MM.1S (cell line): ENCODE data around the gene SLC38A10.

Source experiments
- DNase-seq: peaks from one replicate; pipeline ENCODE4 v3.0.0-alpha.2; 2015
- H2AFZ ChIP-seq: fragments of 300-600 bp; sonication (generic); 2 replicates; pipeline ENCODE4 v1.6.0; 2016; ENCODE audit warnings: antibody characterized with exemption, low read length
- H3F3A ChIP-seq: fragments of 300-600 bp; sonication (generic); 2 replicates; pipeline ENCODE4 v1.6.1; 2016; ENCODE audit warnings: mild to moderate bottlenecking, antibody characterized with exemption, low read length, moderate library complexity, mixed read lengths; ENCODE audit not compliant: insufficient read depth
- H3K27ac ChIP-seq: fragments of 300-600 bp; sonication (generic); 2 replicates; pipeline ENCODE4 v1.5.1; 2016; ENCODE audit warnings: mild to moderate bottlenecking, low read length
- H3K27me3 ChIP-seq: fragments of 300-600 bp; sonication (generic); replicated peaks from 2 replicates; pipeline ENCODE4 v1.6.0; 2016; ENCODE audit warnings: low read length; ENCODE audit not compliant: insufficient read depth
- H3K36me3 ChIP-seq: fragments of 300-600 bp; sonication (generic); replicated peaks from 2 replicates; pipeline ENCODE4 v1.6.1; 2016; ENCODE audit warnings: mild to moderate bottlenecking, low read length, mixed read lengths; ENCODE audit not compliant: insufficient read depth
- H3K4me1 ChIP-seq: fragments of 300-600 bp; sonication (generic); 2 replicates; pipeline ENCODE4 v1.6.1; 2016; ENCODE audit warnings: low read length, mixed read lengths
- H3K4me2 ChIP-seq: fragments of 300-600 bp; sonication (generic); 2 replicates; pipeline ENCODE4 v1.6.0; 2016; ENCODE audit warnings: low read depth, low read length
- H3K4me3 ChIP-seq: fragments of 300-600 bp; sonication (generic); 2 replicates; pipeline ENCODE4 v1.5.1; 2016; ENCODE audit warnings: low read length, mixed read lengths
- H3K79me2 ChIP-seq: fragments of 300-600 bp; sonication (generic); 2 replicates; pipeline ENCODE4 v1.6.1; 2016; ENCODE audit warnings: mixed run types, low read length, mixed read lengths
- H3K9ac ChIP-seq: fragments of 300-600 bp; sonication (generic); 2 replicates; pipeline ENCODE4 v1.6.1; 2016; ENCODE audit warnings: low read length, mixed read lengths
- H3K9me2 ChIP-seq: fragments of 300-600 bp; sonication (generic); replicated peaks from 2 replicates; pipeline ENCODE4 v1.6.1; 2016; ENCODE audit warnings: mild to moderate bottlenecking, low read length, mixed read lengths; ENCODE audit not compliant: insufficient read depth
- H3K9me3 ChIP-seq: fragments of 300-600 bp; sonication (generic); replicated peaks from 2 replicates; pipeline ENCODE4 v1.6.1; 2016; ENCODE audit warnings: mild to moderate bottlenecking, low read length, mixed read lengths; ENCODE audit not compliant: insufficient read depth
- H4K20me1 ChIP-seq: fragments of 300-600 bp; sonication (generic); 2 replicates; pipeline ENCODE4 v1.6.1; 2016; ENCODE audit warnings: mild to moderate bottlenecking, low read length, moderate library complexity, mixed read lengths; ENCODE audit not compliant: insufficient read depth
- EZH2 ChIP-seq: fragments of 300-600 bp; sonication (generic); optimal IDR thresholded peaks from 2 replicates; pipeline ENCODE3; 2017; ENCODE audit warnings: low read depth, mild to moderate bottlenecking, antibody characterized with exemption, low read length, mixed read lengths
- EZH2phosphoT487 ChIP-seq: fragments of 300-600 bp; sonication (generic); IDR thresholded peaks from 2 replicates; pipeline ENCODE4 v1.6.1; 2018; ENCODE audit warnings: antibody characterized with exemption, low read length
- TF ChIP-seq, protein P1 (sequence below): fragments of 300-600 bp; sonication (generic); IDR thresholded peaks from 2 replicates; pipeline ENCODE4 v1.5.1; 2016; ENCODE audit warnings: antibody characterized with exemption, low read length, mixed read lengths

SLC38A10 gene

DNA sequence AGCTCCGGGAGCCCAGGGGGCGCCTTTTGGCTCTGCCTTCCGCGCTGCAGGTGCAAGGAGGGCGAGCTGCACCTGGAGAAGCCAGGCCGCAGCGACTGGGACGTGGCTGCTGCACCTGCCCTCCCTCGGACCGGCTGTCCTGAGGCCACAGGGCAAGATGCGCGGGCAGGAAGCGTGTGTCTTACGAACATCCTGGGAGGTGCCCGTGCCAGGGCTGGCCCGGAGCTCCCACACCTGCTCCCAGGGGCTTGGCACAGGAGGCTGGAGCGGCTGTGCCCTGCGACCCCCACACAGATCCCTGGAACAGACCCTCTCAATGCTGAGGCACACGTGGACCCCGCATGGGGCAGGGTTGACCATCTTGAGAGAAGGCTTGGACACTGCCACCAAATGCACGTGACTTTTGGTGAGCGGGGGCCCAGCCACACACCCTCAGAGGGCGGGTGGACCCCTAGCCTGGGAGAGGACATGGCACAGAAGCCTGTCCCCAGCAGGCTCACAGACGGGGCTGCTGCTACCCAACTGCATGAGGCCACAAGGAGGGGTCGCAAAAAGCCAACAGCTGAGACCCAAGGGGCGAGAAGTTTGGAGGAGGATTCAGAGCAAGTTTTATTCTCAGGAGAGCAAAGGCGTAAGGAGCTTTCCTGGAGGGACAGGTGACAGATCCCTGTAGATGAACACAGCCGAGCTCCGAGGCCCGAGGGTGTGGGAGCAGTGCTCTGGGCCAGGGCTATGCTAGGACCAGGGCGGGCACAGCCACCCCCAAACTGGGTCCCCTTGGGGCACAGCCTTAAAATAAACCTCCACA lies 44.6 kb downstream of the SLC38A10 start:
- Histone ChIP-seq H3K36me3 (no peaks in the 10 kb centered on the region; the same call in 1 of the 2 replicates), H3K9ac (no peak overlapping the region), H3K9me2 (no peaks in the 10 kb centered on the region), H3K4me2 (no peak overlapping the region), H4K20me1 (no peaks in the 10 kb centered on the region), H3K4me3 (no peak overlapping the region), H3K4me1 (no peaks in the 10 kb centered on the region), H3K27me3 (no peaks in the 10 kb centered on the region), H3K79me2 (no peaks in the 10 kb centered on the region), H3F3A (no peaks in the 10 kb centered on the region), H3K27ac (no peak overlapping the region), H2AFZ (no peak overlapping the region), H3K9me3 (no peaks in the 10 kb centered on the region)
- TF ChIP-seq EZH2 (no peak), EZH2phosphoT487 (no peak)
- TF ChIP-seq, protein P1, sequence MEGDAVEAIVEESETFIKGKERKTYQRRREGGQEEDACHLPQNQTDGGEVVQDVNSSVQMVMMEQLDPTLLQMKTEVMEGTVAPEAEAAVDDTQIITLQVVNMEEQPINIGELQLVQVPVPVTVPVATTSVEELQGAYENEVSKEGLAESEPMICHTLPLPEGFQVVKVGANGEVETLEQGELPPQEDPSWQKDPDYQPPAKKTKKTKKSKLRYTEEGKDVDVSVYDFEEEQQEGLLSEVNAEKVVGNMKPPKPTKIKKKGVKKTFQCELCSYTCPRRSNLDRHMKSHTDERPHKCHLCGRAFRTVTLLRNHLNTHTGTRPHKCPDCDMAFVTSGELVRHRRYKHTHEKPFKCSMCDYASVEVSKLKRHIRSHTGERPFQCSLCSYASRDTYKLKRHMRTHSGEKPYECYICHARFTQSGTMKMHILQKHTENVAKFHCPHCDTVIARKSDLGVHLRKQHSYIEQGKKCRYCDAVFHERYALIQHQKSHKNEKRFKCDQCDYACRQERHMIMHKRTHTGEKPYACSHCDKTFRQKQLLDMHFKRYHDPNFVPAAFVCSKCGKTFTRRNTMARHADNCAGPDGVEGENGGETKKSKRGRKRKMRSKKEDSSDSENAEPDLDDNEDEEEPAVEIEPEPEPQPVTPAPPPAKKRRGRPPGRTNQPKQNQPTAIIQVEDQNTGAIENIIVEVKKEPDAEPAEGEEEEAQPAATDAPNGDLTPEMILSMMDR, result no peak
- DNase-seq, result no peak

DNA sequence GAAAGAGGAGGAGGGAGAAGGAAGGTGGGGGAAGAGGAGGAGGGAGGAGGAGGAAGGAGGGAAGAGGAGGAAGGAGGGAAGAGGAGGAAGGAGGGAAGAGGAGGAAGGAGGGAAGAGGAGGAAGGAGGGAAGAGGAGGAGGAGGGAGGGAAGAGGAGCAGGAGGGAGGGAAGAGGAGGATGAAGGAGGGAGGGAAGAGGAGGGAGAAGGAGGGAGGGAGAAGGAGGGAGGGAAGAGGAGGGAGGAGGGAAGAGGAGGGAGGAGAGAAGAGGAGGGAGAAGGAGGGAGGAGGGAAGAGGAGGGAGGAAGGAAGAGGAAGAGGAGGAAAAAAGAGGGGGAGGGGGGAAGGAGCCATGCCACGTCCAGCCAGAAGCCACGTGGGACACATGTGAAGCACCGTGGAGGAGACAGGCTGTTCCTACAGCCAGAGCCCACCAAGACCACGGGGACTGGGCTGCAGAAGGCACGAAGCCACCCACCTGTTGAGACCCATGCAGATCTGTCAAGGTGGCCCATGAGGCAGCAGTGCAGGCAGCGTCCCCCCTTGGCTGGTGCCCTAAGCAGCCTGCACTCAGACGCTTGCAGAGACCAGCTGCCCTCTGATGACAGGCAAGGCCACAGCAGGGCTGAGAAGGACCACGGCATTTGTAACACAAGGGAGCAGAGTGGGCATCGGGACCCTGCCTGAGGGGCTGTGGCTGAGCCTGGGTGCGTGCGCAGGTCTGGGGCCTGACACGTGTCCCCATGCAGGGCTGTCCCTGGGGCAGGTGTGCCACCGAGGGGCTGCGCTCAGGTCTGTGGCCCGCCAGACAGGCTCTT lies 45.7 kb downstream of the SLC38A10 start:
- Histone ChIP-seq H3K36me3 (no peaks in the 10 kb centered on the region; the same call in 1 of the 2 replicates), H3K79me2 (no peaks in the 10 kb centered on the region), H3K4me1 (no peaks in the 10 kb centered on the region), H3K9me2 (no peaks in the 10 kb centered on the region), H3K27me3 (no peaks in the 10 kb centered on the region), H2AFZ (no peak overlapping the region), H4K20me1 (no peaks in the 10 kb centered on the region), H3F3A (peaks cover 4% of the 10 kb centered on the region; the same call in 1 of the 2 replicates), H3K9me3 (no peaks in the 10 kb centered on the region), H3K4me3 (no peak overlapping the region), H3K9ac (no peak overlapping the region), H3K4me2 (no peak overlapping the region), H3K27ac (no peak overlapping the region)
- TF ChIP-seq EZH2 (no peak), EZH2phosphoT487 (no peak)
- TF ChIP-seq, protein P1, result no peak
- no peak for DNase-seq

DNA sequence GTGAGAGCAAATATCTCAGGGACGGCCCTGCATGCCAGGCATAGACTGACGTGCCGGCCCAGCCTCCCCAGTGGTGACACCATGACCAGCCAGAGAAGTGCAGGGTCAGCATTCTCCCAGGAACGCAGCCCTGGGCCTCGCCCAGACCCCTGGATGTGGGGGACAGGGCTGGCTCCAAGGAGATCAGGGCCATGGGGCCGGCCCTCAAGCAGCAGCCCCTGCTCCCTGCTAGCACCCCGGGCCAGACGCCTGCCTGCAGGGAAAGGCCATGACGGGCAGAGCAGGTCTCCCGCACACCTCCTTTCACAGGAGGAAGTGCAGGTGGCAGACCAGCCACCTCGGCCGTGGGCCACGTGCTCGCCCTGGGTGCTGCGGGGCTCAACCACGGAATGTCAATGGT lies 46.5 kb downstream of the SLC38A10 start:
- H3K9ac ChIP-seq, result no peak overlapping the region
- no peak overlapping the region for H3K27ac ChIP-seq
- no peaks in the 10 kb centered on the region for H3K9me3 ChIP-seq
- H3K36me3 ChIP-seq, result no peaks in the 10 kb centered on the region; the same call in 1 of the 2 replicates
- DNase-seq, result no peak
- H3F3A ChIP-seq, result peaks cover 4% of the 10 kb centered on the region; the same call in 1 of the 2 replicates
- no peak overlapping the region for H2AFZ ChIP-seq
- no peaks in the 10 kb centered on the region for H4K20me1 ChIP-seq
- TF ChIP-seq EZH2phosphoT487, result no peak
- TF ChIP-seq EZH2, result no peak
- TF ChIP-seq, protein P1, result no peak
- no peaks in the 10 kb centered on the region for H3K4me1 ChIP-seq
- H3K79me2 ChIP-seq, result no peaks in the 10 kb centered on the region
- H3K4me2 ChIP-seq, result no peak overlapping the region
- H3K9me2 ChIP-seq, result no peaks in the 10 kb centered on the region
- H3K27me3 ChIP-seq, result no peaks in the 10 kb centered on the region
- no peak overlapping the region for H3K4me3 ChIP-seq
